Measurements from ENCODE around the gene KLF15. TPM values are rescaled to one million over a fixed set of nuclear protein-coding genes. Genes with fewer than 3 reads are reported as not detected.

KLF15 gene
- total and polyA plus RNA-seq, 2 of the 4 experiments (the other 2 are of a cell fraction) = 0.18 to 0.24 TPM

- H3K27ac ChIP-seq (ENCODE audit: insufficient read depth, low read length) = no peak overlapping the region
- H4K91ac ChIP-seq (ENCODE audit: insufficient read depth, low read depth, low read length) = no peak overlapping the region
- no peak overlapping the region for H2AK9ac ChIP-seq (replicated peaks; ENCODE audit: low read depth, low read length, poor library complexity)
- WGBS, 2 experiments (ENCODE audit: extremely low coverage in 2 of 2, insufficient read length in 1 of 2) = 0% methylated on average over 2 of the region's 3 CpGs; no CpG with 5 or more reads in 1 of the 2 experiments
- no TSS peak for BruUV-seq (replicated peaks)
- H3K36me3 ChIP-seq (ENCODE audit: control insufficient read depth, insufficient read depth, low read length) = no peaks in the 10 kb centered on the region
- in situ Hi-C loops (cut with MboI; ENCODE audit: low sequenced_read_pairs) (loop anchor here (10.0 to 25.0 kb wide), 3 partner anchors 122 to 414 kb away; partner anchors contain the start of gene ROPN1B), intact Hi-C loops (cut with micrococcal nuclease) (no loop called here), dilution Hi-C loops (cut with HindIII; ENCODE audit: low sequenced_read_pairs, unreplicated experiment) (no loop called here)
- TF ChIP-seq MAZ (IDR thresholded peaks at IDR 0.05; ENCODE audit: borderline replicate concordance, low read depth, low read length) (no peak), ELK1 (IDR thresholded peaks at IDR 0.05; ENCODE audit: borderline replicate concordance, low read depth, low read length) (no peak), RCOR1 (IDR thresholded peaks at IDR 0.05; ENCODE audit: insufficient replicate concordance, low read length) (no peak), RFX5 (IDR thresholded peaks at IDR 0.05; ENCODE audit: low read depth, low read length) (no peak), BHLHE40 (IDR thresholded peaks at IDR 0.05; ENCODE audit: low read depth, low read length) (no peak), POLR2A (IDR thresholded peaks at IDR 0.05; ENCODE audit: low read depth, low read length) (no peak), CTCF (conservative IDR thresholded peaks at IDR 0.05; ENCODE audit: low read depth, low read length) (no peak), NFE2L2 (IDR thresholded peaks at IDR 0.05; ENCODE audit: low read depth, low read length) (no peak), CHD1 (IDR thresholded peaks at IDR 0.05; ENCODE audit: low read depth, low read length) (no peak), FOS (IDR thresholded peaks at IDR 0.05; ENCODE audit: low read depth, low read length) (no peak), CEBPB (IDR thresholded peaks at IDR 0.05; ENCODE audit: low read depth, low read length) (no peak), MXI1 (IDR thresholded peaks at IDR 0.05; ENCODE audit: borderline replicate concordance, low read depth, low read length) (no peak), RAD21 (IDR thresholded peaks at IDR 0.05; ENCODE audit: low read length) (no peak), SMC3 (IDR thresholded peaks at IDR 0.05; ENCODE audit: low read depth, low read length) (no peak), MAFK (IDR thresholded peaks at IDR 0.05; ENCODE audit: low read depth, low read length) (no peak)
- TF ChIP-seq, protein P1, sequence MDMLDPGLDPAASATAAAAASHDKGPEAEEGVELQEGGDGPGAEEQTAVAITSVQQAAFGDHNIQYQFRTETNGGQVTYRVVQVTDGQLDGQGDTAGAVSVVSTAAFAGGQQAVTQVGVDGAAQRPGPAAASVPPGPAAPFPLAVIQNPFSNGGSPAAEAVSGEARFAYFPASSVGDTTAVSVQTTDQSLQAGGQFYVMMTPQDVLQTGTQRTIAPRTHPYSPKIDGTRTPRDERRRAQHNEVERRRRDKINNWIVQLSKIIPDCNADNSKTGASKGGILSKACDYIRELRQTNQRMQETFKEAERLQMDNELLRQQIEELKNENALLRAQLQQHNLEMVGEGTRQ (IDR thresholded peaks at IDR 0.05; ENCODE audit: low read depth, low read length) = no peak
- no peak overlapping the region for H3K14ac ChIP-seq (replicated peaks; ENCODE audit: low read depth, low read length)
- H2BK15ac ChIP-seq (ENCODE audit: low read depth, low read length) = no peak overlapping the region
- no peak overlapping the region for H3K56ac ChIP-seq (ENCODE audit: extremely low read depth, insufficient read depth, low read length)
- H3K23ac ChIP-seq (ENCODE audit: low read depth, low read length) = no peak overlapping the region
- H3K79me1 ChIP-seq (ENCODE audit: low read depth in 1 of 2, low read length in 2 of 2) = no peaks in the 10 kb centered on the region
- H2BK5ac ChIP-seq (ENCODE audit: low read depth, low read length, poor library complexity, severe bottlenecking) = no peak overlapping the region
- no peak overlapping the region for H3K18ac ChIP-seq (ENCODE audit: low read depth, low read length)
- H2AK5ac ChIP-seq (ENCODE audit: low read depth, low read length) = no peak overlapping the region
- DNase-seq = no peak
- ATAC-seq (ENCODE audit: low read depth) = no peak
- no peak overlapping the region for H3K4me3 ChIP-seq (ENCODE audit: insufficient read depth, low read depth, low read length)
- H4K20me1 ChIP-seq (ENCODE audit: insufficient read depth, low read length) = no peaks in the 10 kb centered on the region; the same call in 1 of the 2 replicates
- H2BK120ac ChIP-seq (ENCODE audit: low read depth, low read length) = no peak overlapping the region
- CTCF ChIA-PET = no interaction called here
- no peak overlapping the region for H4K8ac ChIP-seq (ENCODE audit: low read depth in 2 of 2, low read length in 2 of 2)
- no peak overlapping the region for H3K9ac ChIP-seq (ENCODE audit: low read depth, low read length)
- H3K9me3 ChIP-seq (ENCODE audit: control insufficient read depth, insufficient read depth, low read length) = peaks cover 8% of the 10 kb centered on the region
- POLR2A ChIA-PET (ENCODE audit: unreplicated experiment) = no interaction called here
- H3K4me1 ChIP-seq (ENCODE audit: control insufficient read depth, insufficient read depth, low read length) = no peaks in the 10 kb centered on the region
- H2AFZ ChIP-seq (replicated peaks; ENCODE audit: low read length, poor library complexity) = no peak overlapping the region
- no peak overlapping the region for H3K4ac ChIP-seq (ENCODE audit: low read depth, low read length)
- peaks cover 38% of the 10 kb centered on the region for H3K27me3 ChIP-seq (ENCODE audit: control insufficient read depth, insufficient read depth, low read length)
- H4K5ac ChIP-seq (ENCODE audit: low read depth, low read length) = no peak overlapping the region
- H2BK20ac ChIP-seq (ENCODE audit: low read depth, low read length) = no peak overlapping the region
- H3K9me1 ChIP-seq (ENCODE audit: insufficient read depth, low read length) = no peaks in the 10 kb centered on the region
- no peak overlapping the region for H3K4me2 ChIP-seq (ENCODE audit: low read depth, low read length)
These were observed 19.2 kb upstream of the KLF15 start for GRCh38 chr3:126376444-126376843.
